GM12801 (cell line): Measurements from ENCODE around the gene PARD6B.

Experiments used
- TF ChIP-seq, protein P1 (sequence below): IDR thresholded peaks from one replicate; pipeline ENCODE4 v1.5.1; 2011; ENCODE audit warnings: control low read depth; ENCODE audit not compliant: insufficient read length; ENCODE audit errors: extremely low read depth

The PARD6B gene

GRCh38 chr20:50762435-50763220 lies 31.2 kb downstream of the PARD6B start:
- TF ChIP-seq, protein P1, sequence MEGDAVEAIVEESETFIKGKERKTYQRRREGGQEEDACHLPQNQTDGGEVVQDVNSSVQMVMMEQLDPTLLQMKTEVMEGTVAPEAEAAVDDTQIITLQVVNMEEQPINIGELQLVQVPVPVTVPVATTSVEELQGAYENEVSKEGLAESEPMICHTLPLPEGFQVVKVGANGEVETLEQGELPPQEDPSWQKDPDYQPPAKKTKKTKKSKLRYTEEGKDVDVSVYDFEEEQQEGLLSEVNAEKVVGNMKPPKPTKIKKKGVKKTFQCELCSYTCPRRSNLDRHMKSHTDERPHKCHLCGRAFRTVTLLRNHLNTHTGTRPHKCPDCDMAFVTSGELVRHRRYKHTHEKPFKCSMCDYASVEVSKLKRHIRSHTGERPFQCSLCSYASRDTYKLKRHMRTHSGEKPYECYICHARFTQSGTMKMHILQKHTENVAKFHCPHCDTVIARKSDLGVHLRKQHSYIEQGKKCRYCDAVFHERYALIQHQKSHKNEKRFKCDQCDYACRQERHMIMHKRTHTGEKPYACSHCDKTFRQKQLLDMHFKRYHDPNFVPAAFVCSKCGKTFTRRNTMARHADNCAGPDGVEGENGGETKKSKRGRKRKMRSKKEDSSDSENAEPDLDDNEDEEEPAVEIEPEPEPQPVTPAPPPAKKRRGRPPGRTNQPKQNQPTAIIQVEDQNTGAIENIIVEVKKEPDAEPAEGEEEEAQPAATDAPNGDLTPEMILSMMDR, result no peak

DNA sequence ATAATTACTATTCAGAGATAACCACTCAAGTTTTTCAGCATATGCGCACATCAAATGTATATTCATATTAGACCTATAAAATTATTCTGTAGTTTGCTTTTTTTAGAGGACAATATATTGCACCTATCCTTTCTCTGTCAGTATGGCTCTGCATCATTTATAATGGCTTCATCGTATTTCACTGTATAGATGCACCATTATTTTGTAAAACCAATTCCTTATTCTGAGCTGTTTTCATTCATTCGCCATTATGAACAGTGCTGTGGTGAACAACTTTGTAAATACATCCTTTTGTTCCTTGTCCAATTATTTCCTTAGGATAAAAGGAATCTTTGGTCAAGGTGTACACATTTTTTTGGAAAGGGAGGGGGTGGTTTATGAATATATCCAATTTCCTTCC lies 34.3 kb downstream of the PARD6B start:
- TF ChIP-seq, protein P1, result no peak

- TF ChIP-seq, protein P1, result no peak
Observed at GRCh38 chr20:50772420-50773185, 41.2 kb downstream of the PARD6B start.

- TF ChIP-seq, protein P1, result no peak
Observed at GRCh38 chr20:50774515-50774914, 43.1 kb downstream of the PARD6B start.

DNA sequence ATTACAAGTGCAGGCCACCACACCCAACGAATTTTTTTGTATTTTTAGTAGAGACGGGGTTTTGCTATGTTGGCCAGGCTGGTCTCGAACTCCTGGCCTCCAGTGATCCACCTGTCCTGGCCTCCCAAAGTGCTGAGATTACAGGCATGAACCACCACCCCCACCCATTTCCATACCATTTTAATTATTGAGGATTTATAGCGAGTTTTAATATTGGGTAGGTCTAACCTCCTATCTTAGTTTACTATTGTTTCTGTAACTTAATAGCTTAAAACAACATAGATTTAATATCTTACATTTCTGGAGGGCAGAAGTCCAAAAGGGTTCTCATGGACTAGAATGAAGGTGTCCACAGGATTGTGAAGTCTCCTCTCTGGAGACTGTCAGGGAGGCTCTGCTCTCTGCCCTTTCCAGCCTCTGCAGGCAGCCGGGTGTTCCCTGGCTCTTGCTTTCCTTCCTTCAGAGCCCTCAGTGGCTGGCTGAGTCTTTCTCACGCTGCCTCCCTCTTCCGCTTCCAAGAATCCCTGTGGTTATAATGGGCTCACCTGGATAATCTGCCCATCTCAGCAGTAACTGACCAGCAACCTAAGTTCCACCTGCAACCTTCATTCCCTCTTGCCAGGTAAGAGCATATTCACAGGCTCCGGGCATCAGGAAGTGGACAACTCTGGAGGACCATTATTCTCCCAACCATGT lies 44.9 kb downstream of the PARD6B start:
- TF ChIP-seq, protein P1, result no peak

- TF ChIP-seq, protein P1, result no peak
Observed at GRCh38 chr20:50777373-50777772, 46.0 kb downstream of the PARD6B start.

DNA sequence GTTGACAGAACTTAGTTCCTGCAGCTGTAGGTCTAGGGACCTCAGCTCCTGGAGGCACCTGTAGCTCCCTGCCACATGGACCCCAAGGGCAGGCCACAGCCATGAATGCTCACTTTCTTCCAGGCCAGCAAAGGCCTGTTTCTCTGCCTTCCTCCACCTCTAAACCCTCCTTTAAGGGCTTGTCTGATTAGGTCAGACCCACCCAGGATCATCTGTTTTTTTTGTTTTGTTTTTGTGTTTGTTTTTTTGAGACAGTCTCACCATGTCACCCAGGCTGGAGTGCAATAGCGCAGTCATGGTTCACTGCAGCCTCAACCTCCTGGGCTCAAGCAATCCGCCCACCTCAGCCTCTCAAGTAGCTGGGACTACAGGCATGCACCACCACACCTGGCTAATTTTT lies 52.0 kb downstream of the PARD6B start:
- TF ChIP-seq, protein P1, result no peak
